ENCODE results near the gene HSD17B10.

DNA sequence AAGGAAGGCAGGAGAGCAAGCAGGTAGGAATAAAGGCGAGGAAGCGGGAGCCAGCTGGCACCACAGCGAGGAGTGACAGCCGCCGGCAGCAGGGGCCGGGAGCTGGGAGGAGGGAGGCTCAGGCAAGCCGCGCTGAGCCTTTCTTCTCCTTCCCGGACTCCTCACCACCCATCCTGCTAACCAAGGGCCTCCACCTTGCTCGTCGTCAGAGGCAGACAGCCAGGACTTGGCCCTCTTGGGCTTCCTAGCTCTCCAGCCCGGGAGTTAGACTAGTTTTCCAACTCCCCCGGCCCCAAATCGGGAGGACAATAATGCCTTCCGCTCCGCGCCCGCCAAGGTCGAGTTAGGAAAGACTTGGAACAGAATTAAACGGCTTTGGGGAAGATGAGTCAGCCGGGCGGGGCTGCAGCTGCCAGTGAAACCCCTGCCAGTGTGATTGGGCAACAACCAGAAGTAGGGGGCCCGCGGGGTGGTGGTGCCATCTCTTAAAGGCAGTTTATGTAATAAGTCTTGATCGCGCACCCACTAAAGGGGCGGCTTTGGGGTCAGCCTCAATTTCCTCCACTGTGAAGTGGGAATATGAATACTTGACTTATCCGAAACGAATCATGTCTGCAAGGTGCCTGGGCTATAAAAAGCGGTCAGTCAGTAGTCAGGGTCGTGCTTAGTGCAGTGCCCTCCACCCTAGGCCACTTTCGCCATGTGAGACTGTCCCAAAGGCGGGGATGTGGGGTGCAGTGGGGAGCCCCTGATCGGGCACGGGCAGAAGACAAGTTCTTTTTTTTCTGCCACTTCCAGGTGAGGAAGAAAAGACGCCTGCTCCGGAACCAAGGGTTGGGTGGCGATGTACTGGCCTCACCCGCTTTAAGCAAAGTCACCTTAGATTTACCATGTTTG lies 6.7 kb upstream of the HSD17B10 start:
- TF ChIP-seq, protein P1, sequence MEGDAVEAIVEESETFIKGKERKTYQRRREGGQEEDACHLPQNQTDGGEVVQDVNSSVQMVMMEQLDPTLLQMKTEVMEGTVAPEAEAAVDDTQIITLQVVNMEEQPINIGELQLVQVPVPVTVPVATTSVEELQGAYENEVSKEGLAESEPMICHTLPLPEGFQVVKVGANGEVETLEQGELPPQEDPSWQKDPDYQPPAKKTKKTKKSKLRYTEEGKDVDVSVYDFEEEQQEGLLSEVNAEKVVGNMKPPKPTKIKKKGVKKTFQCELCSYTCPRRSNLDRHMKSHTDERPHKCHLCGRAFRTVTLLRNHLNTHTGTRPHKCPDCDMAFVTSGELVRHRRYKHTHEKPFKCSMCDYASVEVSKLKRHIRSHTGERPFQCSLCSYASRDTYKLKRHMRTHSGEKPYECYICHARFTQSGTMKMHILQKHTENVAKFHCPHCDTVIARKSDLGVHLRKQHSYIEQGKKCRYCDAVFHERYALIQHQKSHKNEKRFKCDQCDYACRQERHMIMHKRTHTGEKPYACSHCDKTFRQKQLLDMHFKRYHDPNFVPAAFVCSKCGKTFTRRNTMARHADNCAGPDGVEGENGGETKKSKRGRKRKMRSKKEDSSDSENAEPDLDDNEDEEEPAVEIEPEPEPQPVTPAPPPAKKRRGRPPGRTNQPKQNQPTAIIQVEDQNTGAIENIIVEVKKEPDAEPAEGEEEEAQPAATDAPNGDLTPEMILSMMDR (IDR thresholded peaks at IDR 0.05): no peak
- peak in 1 of 2 donors; percentile 24 for TF ChIP-seq POLR2A (IDR thresholded peaks at IDR 0.05)

Measured in Peyer's patch (tissue), 4 donors.